Stimulated activated naive B cell treated with anti-CD40 and anti-IgM and Interleukin-4, amounts not matched to agents 10 μg/mL and 1 μg/mL and 100 μg/mL, for 72 hours (primary cell): ENCODE results near the gene ATP1B2.
A peak's percentile ranks its signal among the peaks of the same experiment; 100 is the strongest.
"Not testable (repeated sequence)": the region's sequence is repeated elsewhere in the genome, so short reads cannot be mapped to it uniquely, and the experiment has no call there.

ENCODE experiments used
- ATAC-seq, 2 donors: fragments of 150-1000 bp; cut with Tn5 transposase; replicated peaks; 2 replicates each; pipeline ENCODE4 v1.10.0; 2021; ENCODE audit warnings: moderate library complexity in 1 of 2
- DNase-seq: peaks from one replicate; pipeline ENCODE4 v3.0.0; 2021
- H3K27ac Mint-ChIP-seq: one replicate; pipeline ENCODE4 v1.8.0; 2022; ENCODE audit warnings: mild to moderate bottlenecking, mixed read lengths
- H3K27me3 Mint-ChIP-seq, 2 donors: one replicate each; pipeline ENCODE4 v1.8.0; 2022; ENCODE audit warnings: mixed read lengths in 2 of 2
- H3K36me3 Mint-ChIP-seq, 2 donors: one replicate each; pipeline ENCODE4 v1.8.0; 2022; ENCODE audit warnings: mixed read lengths in 2 of 2, mild to moderate bottlenecking in 1 of 2
- H3K4me1 Mint-ChIP-seq, 2 donors: one replicate each; pipeline ENCODE4 v1.8.0; 2022; ENCODE audit warnings: mixed read lengths in 2 of 2, mild to moderate bottlenecking in 1 of 2
- H3K4me3 Mint-ChIP-seq, 2 donors: one replicate each; pipeline ENCODE4 v1.8.0; 2022; ENCODE audit warnings: mild to moderate bottlenecking in 2 of 2, mixed read lengths in 2 of 2, moderate library complexity in 1 of 2
- H3K9me3 Mint-ChIP-seq, 2 donors: one replicate each; pipeline ENCODE4 v1.8.0; 2022; ENCODE audit warnings: mixed read lengths in 2 of 2, mild to moderate bottlenecking in 1 of 2

Gene ATP1B2

DNA sequence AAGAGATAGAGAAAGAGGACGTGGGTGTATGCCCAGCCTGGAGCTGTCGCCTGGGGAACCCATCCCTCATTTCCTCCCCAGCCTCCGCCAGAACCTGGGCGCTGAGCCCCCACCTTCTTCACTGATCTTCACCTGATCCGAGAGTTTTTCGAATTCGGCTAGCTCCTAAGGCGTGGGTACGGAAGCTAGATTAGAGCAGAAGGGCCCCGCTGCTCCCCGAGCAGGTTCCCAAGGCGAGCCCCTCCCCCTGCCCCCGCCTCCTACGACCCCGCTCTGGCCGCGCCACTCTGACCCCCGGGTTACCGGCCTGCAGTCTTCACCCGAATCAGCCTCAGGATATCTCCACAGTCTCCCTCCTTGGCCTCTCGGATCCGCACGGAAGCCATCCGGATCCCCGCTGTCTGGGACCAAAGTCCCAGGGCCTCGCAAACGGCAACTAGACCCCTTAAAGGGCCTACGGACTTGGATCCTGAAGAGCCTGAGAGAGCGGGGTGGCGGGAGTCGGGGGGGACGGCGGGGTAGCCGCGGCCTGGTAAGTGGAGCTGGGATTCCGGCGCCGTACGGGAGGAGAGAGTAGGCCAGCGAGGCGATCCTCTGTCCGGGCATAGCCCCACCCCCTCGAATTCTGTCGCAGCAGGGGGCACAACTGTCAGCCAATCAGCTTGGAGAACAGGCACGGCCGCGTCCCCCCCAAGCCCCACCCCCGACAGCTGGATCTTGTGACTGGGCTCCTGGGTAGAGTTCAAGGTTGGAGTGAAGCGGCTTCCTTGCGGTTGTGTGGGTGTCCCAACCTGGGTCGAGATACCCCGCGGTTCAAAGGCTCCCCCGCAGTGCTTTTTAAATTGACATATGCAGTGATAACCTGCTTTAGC, 23.2 kb upstream of the ATP1B2 start, which contains the start of gene SAT2:
SAT2 (minus strand) TSS at position 572 of the 872 bp plus-strand sequence; CDS start at position 386, 186 bp downstream.
- H3K4me1 Mint-ChIP-seq = peaks cover 9 to 14% of the 10 kb centered on the region in 2 donors
- H3K27me3 Mint-ChIP-seq = no peaks in the 10 kb centered on the region
- H3K4me3 Mint-ChIP-seq = peak within 1 kb of the TSS; percentile 90 to 98
- H3K9me3 Mint-ChIP-seq = no peaks in the 10 kb centered on the region
- ATAC-seq (peak; percentile 96), DNase-seq (peak; percentile 77)
- peaks cover 0 to 12% of the 10 kb centered on the region in 2 donors for H3K36me3 Mint-ChIP-seq
- peak within 1 kb of the TSS; percentile 90 for H3K27ac Mint-ChIP-seq

DNA sequence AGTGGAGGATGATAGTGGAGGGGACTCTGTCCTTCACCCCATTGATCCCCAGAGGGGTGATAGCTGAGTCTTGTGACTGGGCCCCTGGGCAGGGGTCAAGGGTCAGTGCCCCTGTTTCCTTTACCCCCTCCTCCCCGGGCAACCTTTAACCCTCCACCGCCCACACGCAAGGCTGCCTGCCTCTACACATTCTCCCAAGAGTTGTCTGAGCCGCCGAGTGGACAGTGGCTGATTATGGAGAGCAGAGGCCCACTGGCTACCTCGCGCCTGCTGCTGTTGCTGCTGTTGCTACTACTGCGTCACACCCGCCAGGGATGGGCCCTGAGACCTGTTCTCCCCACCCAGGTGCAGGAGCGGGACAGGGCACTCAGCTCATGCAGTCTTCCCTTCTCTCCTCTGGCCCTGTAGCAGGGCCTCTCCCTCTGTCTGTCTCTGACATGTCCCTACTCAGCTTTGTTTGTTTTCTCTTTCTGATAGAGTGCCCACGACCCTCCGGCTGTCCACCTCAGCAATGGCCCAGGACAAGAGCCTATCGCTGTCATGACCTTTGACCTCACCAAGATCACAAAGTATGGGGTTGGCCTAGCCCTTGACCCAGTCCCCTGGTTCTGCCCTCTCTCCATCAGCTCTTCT, 20.7 kb upstream of the ATP1B2 start, which contains the start of gene SHBG:
SHBG (plus strand) TSS at position 197 of the 633 bp plus-strand sequence; CDS start at position 235, 38 bp downstream.
- no peak within 1 kb of the TSS for H3K27ac Mint-ChIP-seq

DNA sequence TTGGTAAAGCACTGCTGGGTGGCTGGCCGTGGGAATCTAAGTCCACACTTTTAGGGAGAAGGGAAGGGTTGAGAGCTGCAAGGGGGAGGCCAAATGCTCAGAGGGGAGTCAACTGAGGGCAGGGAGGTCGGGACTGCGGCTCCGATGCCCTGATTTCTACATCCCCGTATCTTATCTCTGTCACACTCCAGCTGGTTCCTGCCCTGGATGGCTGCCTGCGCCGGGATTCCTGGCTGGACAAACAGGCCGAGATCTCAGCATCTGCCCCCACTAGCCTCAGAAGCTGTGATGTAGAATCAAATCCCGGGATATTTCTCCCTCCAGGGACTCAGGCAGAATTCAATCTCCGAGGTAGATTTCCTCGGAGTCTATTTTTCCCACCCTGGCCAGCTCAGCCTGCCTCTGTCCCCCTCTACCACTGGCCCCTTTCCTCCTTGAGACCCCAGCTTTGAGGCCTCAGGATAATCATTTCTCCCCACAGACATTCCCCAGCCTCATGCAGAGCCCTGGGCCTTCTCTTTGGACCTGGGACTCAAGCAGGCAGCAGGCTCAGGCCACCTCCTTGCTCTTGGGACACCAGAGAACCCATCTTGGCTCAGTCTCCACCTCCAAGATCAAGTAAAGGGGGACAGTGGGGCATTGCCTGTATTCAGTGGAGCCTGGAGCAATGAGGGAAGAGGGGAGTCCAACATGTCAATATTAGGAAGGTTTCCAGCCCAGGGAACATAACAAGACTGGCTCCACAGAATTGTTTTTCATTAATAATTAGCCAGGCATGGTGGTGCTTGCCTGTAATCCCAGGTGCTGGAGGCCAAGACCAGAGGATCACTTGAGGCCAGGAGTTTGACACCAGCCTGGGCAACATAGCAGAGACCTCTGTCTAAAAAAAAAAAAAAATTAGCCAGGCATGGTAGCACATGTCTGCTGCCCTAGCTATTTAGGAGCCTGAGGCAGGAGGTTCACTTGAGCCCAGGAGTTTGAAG, 19.0 kb upstream of the ATP1B2 start:
- Mint-ChIP-seq H3K9me3 (no peaks in the 10 kb centered on the region), H3K36me3 (peaks cover 0 to under 1% of the 10 kb centered on the region in 2 donors), H3K4me1 (peaks cover 3 to 8% of the 10 kb centered on the region in 2 donors), H3K4me3 (no peak overlapping the region), H3K27ac (peak overlapping the region; percentile 56), H3K27me3 (peaks cover 3 to 6% of the 10 kb centered on the region in 2 donors)
- DNase-seq (no peak), ATAC-seq (no peak)

More for the DNA sequence above, 20.7 kb upstream of the ATP1B2 start, which contains the start of gene SHBG:
- no peak for ATAC-seq
- Mint-ChIP-seq H3K9me3 (no peaks in the 10 kb centered on the region), H3K4me3 (no peak within 1 kb of the TSS), H3K27me3 (peaks cover 0 to 3% of the 10 kb centered on the region in 2 donors), H3K36me3 (peaks cover 0 to 11% of the 10 kb centered on the region in 2 donors), H3K4me1 (peaks cover 9 to 14% of the 10 kb centered on the region in 2 donors)
- no peak for DNase-seq

DNA sequence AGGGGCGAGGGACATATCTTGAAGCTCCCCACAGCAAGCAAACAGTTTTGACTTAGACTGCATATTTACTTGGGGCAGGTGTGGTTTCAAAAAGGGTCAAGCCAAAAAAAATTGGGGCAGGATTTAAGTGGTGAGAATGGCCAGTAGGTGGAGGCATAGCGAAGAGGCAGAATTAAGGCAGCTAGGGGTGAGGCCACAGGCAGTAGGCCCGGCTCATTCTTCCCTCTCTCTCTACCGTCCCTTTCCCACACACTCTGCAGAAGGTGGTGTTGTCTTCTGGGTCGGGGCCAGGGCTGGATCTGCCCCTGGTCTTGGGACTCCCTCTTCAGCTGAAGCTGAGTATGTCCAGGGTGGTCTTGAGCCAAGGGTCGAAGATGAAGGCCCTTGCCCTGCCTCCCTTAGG, 18.2 kb upstream of the ATP1B2 start:
- no peak for DNase-seq
- Mint-ChIP-seq H3K27me3 (peaks cover 3 to 6% of the 10 kb centered on the region in 2 donors), H3K27ac (no peak overlapping the region), H3K4me3 (no peak overlapping the region), H3K4me1 (no peaks in the 10 kb centered on the region), H3K9me3 (no peaks in the 10 kb centered on the region), H3K36me3 (no peaks in the 10 kb centered on the region)
- ATAC-seq = peak; percentile 31

DNA sequence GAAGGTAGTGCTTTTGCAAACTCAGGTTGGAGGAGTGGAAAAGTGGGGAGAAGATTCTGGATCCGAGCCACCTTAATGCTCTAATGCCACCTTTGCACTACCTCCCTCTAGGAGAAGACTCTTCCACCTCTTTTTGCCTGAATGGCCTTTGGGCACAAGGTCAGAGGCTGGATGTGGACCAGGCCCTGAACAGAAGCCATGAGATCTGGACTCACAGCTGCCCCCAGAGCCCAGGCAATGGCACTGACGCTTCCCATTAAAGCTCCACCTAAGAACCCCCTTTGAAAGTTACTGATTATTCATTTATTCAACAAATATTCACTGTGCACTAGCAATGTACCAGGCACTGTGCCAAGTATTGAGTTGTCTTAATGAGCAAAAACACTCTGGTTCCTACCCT, 17.6 kb upstream of the ATP1B2 start:
- no peaks in the 10 kb centered on the region for H3K9me3 Mint-ChIP-seq
- H3K4me3 Mint-ChIP-seq = no peak overlapping the region
- no peak overlapping the region for H3K27ac Mint-ChIP-seq
- no peaks in the 10 kb centered on the region for H3K36me3 Mint-ChIP-seq
- no peaks in the 10 kb centered on the region for H3K4me1 Mint-ChIP-seq
- H3K27me3 Mint-ChIP-seq = peaks cover 3 to 6% of the 10 kb centered on the region in 2 donors
- no peak for DNase-seq
- ATAC-seq = no peak

DNA sequence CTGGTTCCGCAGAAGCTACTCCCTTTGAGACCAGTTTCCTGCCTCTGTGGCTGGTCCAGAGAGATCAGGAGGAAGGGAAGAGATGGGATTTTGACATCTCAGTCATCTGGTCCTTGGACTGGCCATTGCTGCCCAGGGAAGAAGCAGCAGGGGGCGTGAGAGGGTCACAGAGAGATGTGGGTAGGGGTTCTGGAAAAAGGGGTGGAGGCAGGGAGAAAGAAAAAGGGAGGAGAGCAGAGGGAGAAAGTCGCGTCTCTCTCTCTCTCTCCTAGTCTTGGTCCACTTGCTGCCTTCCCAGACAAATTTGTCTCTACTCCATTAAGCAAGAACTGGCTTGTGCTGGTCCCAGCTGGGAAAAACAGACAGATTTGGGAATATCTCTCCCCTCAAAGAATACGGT, 16.3 kb upstream of the ATP1B2 start:
- no peaks in the 10 kb centered on the region for H3K4me1 Mint-ChIP-seq
- H3K9me3 Mint-ChIP-seq = no peaks in the 10 kb centered on the region
- no peak overlapping the region for H3K27ac Mint-ChIP-seq
- peaks cover 3 to 6% of the 10 kb centered on the region in 2 donors for H3K27me3 Mint-ChIP-seq
- DNase-seq (no peak), ATAC-seq (no peak)
- H3K4me3 Mint-ChIP-seq = no peak overlapping the region
- H3K36me3 Mint-ChIP-seq = no peaks in the 10 kb centered on the region

DNA sequence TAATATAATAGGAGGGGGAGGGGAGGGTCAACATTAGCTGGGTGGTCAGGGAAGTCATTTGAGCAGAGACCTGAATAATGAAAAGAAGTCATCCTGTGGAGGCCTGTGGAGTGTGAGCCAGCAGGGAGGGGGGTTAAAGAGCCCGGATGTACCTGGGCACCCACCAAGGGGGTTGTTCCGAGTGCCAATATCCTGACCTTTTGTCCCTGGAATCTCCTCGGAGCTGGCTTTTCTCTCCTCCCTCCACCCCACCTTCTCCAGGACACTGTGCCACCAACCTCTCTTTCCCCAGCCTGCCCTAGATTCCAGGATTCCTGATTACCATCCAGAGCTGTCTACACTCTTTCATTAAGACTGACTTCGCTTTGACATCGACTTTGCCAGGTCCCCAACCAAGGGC, 14.6 kb upstream of the ATP1B2 start:
- Mint-ChIP-seq H3K9me3 (no peaks in the 10 kb centered on the region), H3K4me3 (no peak overlapping the region), H3K4me1 (no peaks in the 10 kb centered on the region), H3K36me3 (no peaks in the 10 kb centered on the region), H3K27me3 (peaks cover 3 to 6% of the 10 kb centered on the region in 2 donors), H3K27ac (no peak overlapping the region)
- ATAC-seq (no peak), DNase-seq (no peak)

DNA sequence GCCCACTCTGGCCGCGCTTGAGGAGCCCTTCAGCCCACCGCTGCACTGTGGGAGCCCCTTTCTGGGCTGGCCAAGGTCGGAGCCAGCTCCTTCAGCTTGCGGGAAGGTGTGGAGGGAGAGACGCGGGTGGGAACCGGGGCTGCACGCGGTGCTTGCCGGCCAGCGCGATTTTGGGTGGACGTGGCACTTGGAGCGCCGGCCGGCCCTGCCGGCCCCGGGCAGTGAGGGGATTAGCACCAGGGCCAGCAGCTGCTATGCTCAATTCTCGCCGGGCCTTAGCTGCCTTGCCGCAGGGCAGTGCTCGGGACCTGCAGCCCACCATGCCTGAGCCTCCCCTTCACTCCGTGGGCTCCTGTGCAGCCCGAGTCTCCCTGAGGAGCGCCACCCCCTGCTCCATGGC, 9.9 kb upstream of the ATP1B2 start:
- Mint-ChIP-seq H3K4me1 (peaks cover 6 to 7% of the 10 kb centered on the region in 2 donors), H3K27me3 (peaks cover 3 to 16% of the 10 kb centered on the region in 2 donors), H3K9me3 (no peaks in the 10 kb centered on the region), H3K36me3 (no peaks in the 10 kb centered on the region), H3K27ac (no peak overlapping the region), H3K4me3 (no peak overlapping the region)
- DNase-seq = no peak
- no peak for ATAC-seq

DNA sequence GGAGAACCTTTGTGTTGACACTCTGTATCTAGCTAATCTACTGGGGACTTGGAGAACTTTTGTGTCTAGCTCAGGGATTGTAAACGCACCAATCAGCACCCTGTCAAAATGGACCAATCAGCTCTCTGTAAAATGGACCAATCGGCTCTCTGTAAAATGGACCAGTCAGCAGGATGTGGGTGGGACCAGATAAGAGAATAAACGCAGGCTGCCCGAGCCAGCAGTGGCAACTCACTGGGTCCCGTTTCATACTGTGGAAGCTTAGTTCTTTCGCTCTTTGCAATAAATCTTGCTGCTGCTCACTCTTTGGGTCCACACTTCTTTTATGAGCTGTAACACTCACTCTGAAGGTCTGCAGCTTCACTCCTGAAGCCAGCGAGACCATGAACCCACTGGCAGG, 9.1 kb upstream of the ATP1B2 start:
- H3K27ac Mint-ChIP-seq, H3K4me3 Mint-ChIP-seq, ATAC-seq, H3K36me3 Mint-ChIP-seq, DNase-seq, H3K4me1 Mint-ChIP-seq, H3K9me3 Mint-ChIP-seq: not testable (repeated sequence)
- peaks cover 9 to 17% of the 10 kb centered on the region in 2 donors for H3K27me3 Mint-ChIP-seq

DNA sequence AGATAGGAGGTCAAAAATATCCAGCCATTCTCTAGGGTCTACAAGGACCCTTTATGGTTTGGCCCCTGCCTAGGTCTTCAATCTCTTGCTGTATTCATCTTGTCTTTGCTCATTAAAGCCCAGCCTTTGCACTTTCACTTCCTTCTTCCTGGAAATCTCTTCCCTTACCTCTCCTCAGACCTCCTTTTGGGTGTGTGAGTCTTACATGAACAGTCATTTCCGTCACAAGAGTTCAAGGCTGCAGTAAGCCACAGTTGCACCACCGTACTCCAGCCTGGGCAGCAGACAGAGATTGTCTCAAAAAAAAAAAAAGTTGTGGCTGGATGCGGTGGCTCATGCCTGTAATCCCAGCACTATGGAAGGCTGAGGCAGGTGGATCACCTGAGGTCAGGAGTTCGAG, 6.0 kb upstream of the ATP1B2 start:
- Mint-ChIP-seq H3K36me3 (no peaks in the 10 kb centered on the region), H3K4me3 (no peak overlapping the region), H3K9me3 (no peaks in the 10 kb centered on the region), H3K4me1 (peaks cover 9 to 10% of the 10 kb centered on the region in 2 donors), H3K27ac (no peak overlapping the region), H3K27me3 (peaks cover 16 to 35% of the 10 kb centered on the region in 2 donors)
- DNase-seq (peak; percentile 19), ATAC-seq (peak; percentile 76 to 99)

DNA sequence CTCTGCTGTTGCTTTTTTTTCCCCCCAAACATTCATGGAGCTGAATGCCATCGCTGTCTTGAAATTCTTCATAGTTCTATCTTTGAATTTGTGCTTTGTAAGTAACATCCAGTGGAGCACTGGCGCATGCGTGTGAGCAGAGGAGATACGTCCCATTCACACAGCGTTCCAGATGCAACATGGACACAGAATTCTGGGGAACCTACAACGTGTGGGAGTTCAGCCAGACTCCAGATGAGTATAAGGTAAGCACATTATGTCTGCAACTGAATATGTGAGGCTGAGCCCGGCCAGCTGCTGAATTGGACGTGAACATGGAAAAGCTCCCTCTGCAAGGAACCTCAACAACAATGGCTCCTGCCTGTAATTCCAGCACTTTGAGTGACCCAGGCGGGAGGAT, 4.3 kb upstream of the ATP1B2 start:
- DNase-seq (no peak), ATAC-seq (no peak)
- Mint-ChIP-seq H3K27me3 (peaks cover 31 to 51% of the 10 kb centered on the region in 2 donors), H3K9me3 (no peaks in the 10 kb centered on the region), H3K4me3 (no peak overlapping the region), H3K36me3 (no peaks in the 10 kb centered on the region), H3K4me1 (peaks cover 21 to 25% of the 10 kb centered on the region in 2 donors), H3K27ac (no peak overlapping the region)

DNA sequence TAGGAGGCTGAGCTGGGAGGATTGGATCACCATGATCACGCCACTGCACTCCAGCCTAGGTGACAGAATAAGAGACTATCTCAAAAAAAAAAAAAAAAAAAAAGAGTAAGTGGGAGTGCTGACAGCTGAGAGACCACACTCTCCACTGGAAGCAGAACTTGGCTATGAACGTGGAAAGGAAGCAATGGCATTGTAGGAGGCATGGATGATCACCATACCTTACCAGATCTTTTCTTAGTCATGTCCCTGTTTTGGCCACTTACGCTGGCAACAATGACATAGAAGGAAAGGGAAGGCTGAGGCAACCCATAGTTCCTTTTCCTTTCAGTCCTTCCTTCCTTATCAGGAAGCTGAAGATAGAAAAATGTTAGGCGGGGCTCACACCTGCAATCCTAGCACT, 3.7 kb upstream of the ATP1B2 start:
- Mint-ChIP-seq H3K27ac (no peak overlapping the region), H3K9me3 (no peaks in the 10 kb centered on the region), H3K27me3 (peaks cover 32 to 50% of the 10 kb centered on the region in 2 donors), H3K36me3 (no peaks in the 10 kb centered on the region), H3K4me1 (peaks cover 21 to 26% of the 10 kb centered on the region in 2 donors), H3K4me3 (no peak overlapping the region)
- ATAC-seq (no peak), DNase-seq (no peak)

DNA sequence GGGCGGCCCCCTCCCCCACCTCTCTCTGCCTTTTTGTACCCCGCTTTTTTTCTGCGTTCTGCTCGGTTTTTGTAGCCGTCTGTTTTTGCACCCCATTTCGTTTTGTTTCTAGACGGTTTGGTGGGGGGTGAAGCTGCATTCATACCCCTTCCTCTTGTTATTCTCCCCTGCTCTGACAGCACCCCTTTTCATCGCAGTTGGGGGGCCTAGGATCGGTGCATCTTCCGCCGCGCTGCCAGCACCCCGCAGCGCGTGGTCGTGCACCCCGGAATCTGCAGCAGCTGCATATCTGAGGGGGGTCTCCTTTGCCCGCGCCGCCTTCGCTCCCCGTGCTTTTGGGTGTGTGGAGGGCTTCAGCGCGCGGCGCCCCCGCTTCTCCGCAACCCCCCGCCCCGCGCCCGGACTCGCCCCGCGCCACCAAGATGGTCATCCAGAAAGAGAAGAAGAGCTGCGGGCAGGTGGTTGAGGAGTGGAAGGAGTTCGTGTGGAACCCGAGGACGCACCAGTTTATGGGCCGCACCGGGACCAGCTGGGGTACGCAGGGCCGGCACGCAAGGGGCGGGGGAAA, 455 bp downstream of the ATP1B2 start:
- Mint-ChIP-seq H3K27me3 (peaks cover 48 to 61% of the 10 kb centered on the region in 2 donors), H3K27ac (peak overlapping the region; percentile 63), H3K4me1 (peaks cover 18 to 25% of the 10 kb centered on the region in 2 donors), H3K4me3 (peak overlapping the region; percentile 81), H3K36me3 (no peaks in the 10 kb centered on the region), H3K9me3 (no peaks in the 10 kb centered on the region)
- DNase-seq (no peak), ATAC-seq (no peak)
